Measurements from ENCODE around the gene FAM131C.
"Not testable (repeated sequence)": the region's sequence is repeated elsewhere in the genome, so short reads cannot be mapped to it uniquely, and the experiment has no call there.

The FAM131C gene

DNA sequence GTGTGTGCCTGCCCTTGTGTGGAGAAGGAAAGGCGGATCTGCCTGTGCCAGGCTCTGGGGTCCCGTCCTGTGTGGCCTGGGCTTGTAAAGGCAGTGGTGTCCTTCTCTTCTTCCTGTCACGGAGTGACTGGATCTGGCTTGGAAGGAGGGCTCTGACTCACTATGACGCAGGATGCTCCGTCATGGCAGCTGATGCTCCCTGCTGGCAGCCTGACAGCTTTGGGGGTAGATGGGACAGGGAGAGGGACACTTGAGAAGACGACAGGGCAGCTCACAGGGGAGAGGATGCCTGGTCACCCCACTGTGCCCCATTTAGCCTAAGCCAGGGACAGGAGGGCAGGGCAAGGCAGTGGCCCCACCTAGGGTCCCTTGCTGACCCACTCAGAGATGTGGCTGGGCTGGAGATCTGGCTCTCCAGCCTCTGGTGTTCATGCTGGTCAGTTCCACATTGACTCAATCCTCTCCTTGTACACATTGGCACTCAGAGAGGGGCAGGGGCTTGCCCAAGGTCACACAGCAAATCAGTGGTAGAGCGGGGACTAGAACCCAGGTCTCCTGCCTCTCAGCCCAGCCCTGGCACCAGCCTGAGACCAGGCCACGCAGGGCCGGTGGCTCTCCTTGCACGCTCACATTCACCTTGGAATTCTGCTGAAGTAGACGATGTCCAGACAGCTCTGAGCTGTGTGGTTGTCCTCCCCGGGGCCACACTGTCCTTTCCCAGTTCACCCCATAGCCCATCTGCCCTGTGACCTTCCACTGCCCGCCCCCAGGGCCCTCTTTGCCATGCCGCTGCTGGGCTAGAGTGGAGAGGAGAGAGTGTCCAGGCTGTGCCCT is 2.8 kb upstream of the FAM131C start:
- DNase-seq, result no peak

DNA sequence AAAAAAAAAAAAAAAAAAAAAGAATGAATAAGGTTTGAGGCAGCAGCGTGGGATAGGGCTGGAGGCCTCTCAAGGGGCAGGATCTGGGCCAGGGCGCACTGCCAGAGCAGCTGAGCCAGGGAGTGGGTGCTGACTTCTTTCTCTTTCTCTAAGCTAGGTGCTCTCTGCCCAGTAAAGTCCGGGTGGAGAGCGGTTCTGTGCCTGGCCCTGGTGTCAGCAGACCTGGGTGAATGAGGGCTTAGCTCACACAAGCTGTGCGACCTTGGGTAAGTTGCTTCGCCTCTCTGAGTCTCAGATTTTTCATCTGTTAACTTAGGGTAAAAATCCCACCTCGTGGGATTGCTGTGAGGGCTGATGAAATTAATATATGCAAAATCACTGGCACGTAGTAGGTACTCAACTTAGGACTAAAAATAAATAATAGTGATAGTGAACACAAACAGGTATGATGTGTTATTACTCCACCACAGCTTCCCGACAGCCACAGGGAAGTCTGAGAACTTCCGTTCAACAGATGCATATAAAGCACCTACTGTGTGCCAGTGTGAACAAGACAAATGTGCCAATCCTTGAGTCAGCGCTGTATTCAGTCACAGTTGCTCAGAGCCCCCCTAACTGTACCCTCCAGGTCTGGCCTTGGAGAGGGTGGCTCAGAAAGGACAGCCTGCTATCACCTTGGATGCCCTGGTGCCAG is 2.0 kb upstream of the FAM131C start:
- no peak for DNase-seq

DNA sequence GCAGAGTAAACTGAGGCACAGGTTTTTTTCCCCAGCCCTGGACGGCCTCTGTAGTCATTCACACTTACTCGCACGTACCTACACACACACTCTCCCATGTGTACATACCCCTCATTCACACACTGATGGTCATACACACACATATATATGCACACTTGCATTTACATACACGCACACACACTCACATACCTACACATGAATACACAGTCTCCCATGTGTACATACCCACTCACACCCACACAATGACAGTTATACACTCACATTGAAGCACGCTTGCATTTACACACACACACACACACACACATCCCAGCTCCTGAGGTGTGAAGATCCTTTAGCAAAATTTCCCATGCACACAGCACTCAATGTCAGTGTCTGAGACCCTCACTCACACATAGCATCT is 766 bp upstream of the FAM131C start:
- DNase-seq, result no peak

DNA sequence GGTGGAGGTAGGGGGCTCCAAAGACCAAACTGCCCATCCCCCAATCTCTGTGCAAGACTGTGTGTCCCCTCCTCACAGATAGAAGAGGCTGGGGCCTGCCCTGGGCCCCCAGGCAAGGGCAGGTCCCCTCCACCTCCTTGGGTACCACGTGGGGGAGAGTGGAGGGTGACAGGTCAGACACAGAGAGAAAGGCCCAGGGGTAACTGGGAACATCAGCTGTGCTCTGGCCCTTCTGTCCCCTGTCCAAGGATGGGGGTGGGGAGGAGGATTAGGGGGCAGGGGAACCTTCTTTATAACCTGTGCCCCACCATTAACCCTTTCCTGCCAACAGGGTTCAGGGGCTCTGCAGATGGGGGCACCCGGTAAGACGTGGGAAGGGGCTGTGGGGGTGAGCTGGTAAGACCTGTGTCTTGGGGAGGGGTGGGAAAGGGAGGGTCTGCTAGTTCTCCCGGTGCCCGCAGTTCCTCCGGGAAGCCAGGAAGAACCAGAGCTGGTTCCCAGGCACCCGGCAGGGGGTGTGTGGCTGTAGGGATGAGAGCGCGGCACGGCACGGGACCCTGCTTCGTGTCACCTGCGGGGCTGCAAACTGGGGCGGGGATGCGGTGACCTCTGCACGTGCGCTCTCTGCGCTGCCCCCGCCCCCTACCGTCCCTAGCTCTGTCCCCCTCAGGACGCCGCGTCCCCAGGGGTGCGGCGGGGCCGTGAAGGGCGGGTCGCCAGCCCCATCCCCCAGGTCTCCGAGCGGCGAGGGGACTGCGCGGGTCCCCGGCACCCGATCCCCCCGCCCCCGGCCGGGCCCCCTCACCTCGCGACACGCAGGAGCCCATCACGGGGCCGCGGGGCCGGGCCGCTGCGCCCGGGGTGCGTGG is 601 bp downstream of the FAM131C start:
- no peak for DNase-seq

DNA sequence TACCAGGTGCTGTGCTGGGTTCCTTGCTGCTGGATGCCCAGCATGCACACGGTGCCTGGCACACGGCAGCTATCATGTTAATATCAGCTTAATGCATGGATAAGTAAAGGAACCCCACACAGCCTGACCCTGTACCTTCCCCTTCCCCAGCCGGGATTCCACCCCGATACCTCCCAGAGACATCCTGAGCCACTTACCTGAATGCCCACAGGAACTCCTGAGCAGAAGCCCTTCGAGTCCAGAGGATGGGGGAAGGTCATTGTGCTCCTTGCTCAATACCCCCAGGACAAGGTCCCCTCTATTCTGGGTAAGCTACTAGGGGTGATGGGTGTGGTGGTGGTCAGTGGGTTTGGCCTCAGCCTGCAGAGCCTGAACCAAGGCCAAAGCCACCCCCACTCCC is 1.4 kb downstream of the FAM131C start:
- DNase-seq, result no peak

DNA sequence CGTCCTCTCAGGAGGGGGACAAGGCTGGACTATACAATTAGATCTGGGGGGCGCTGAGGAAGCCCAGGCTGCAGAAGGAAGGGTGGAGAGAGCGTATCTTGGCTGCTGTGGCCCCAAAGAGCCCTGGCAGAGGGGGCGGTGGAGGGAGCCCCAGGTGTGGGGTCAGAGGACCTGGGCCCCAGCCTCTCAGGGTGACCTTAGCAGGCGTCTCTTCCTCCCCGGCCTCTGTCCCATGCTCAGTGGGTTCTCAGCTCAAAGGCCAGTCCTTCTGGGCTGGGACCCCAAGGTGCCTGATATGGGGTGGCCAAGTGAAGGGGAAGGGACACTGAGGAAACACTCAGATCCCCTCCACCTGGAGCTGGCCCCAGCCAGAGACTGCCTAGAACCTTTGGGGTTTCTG is 1.8 kb downstream of the FAM131C start:
- no peak for DNase-seq

DNA sequence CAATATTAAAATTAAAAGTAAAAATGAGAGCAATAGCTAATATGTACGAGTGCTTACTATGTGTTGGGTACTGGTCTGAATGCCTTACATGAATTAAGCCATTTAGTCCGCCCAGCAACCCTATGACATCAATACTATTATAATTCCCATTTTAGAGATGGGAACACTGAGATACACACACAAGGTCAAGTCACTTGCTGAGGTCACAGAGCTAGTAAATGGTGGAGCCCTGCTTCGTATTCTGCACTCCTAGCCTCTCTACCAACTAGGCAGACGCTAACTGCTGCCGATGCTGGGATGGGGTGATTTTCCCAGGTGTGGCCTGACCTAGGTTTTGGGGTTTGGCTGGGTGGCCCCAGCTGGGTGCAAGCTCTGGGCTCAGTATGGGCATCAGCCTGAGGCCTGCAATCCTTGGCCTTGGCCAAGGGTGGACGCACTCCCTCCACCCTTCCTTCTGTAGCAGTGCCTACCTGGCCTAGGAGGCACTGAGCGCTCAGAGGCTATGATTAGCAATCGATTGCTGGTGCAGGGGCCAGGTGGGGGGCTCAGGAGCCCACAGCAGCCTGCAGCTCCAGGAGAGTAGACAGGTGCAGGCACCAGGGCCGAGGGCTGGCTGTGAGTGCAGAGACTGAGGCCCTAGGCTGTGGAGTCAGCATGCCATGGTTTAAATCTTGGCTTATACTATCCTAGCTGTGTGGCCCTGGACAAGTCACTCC is 2.7 kb downstream of the FAM131C start:
- DNase-seq, result no peak

DNA sequence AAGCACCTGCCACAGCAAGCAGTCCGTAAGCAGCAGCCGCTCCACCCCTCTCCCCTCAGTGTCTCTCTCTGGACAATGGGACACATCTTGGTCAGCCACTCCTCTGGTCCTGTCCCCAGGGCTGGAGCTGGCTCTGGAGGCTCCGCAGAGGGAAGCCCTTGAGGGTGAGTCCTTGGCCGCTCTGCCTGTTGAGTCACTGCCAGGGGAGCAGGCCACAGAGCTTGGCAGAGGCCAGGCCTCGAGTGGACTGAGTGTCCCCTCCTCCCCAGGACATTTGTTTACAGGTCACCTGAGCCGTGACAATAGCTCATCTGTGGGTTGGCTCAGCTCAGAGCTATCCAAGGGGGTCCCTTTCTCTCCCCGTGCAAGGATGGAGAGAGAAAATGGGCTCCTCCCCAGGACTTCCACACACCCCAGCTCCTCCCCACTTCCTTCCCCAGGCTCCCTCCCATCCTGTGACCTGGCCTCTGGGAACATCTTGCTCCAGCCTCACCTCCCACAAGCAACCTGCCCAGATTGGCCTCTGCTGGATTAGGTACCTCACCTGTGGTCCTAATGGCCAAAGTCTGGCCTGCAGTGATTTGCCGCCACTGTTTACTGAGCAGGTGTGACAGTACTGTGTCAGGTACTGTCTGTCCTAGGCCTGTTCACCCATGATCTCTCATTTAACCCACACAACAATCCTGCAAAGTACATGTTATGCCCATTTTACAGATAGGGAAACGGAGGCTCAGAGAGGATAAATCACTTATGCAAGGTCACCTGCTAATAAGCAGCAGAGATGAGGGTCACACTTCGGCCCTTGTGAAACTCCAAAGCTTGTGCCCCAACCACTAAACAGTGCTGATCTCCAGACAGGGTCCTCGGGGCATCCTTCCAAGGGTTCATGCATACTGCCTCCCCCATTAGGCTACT is 4.8 kb downstream of the FAM131C start:
- DNase-seq, result no peak

DNA sequence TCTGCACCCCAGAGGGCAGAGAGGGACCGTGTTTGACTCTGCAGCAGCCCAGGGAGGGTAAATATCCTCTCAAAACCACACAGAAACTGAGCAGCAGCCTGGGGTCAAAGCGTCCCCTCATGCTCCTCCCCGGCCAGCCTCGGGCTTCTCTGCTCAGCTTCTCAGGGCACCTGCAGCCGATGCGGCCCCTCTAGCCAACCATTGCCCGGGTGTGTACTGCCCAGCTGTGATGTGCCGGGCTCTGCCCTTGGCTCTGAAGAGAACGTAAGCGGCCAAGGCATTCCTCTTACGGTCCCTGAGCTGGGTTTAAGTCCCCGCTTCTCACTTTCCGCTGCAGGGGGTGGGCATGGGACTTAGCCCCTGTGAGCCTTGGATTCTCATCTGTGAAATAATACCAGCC is 5.5 kb downstream of the FAM131C start:
- no peak for DNase-seq

DNA sequence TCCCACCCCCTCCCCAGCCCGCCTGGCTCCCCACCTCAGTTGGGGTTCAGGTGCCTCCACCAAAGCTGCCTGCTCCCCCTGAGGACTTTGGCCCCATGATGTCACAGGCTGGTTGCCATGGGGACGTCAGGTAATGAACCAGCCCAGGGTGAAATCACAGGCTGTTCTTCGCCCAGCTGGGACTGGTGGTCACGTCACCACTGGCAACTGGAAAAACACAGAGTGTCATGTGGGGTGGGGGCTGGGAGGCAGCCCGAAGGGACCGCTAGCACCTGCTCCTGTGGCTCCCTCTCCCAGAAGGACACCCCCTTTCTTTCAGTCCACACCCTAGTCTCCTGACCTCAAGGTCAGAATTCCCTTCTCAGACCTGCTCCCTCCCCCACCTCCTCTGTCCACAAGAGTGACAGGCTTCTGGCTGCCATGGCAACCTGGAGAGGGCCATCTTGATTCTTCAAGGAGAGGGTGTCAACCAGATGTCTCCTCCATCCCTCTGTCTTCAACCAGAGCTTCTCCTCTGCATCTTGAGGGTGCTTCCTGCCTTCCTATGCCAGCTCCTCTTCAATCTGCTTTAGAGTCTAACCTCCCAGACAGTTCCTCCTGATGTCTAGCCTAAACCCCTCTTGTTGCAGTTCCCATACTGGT is 6.2 kb downstream of the FAM131C start:
- no peak for DNase-seq

DNA sequence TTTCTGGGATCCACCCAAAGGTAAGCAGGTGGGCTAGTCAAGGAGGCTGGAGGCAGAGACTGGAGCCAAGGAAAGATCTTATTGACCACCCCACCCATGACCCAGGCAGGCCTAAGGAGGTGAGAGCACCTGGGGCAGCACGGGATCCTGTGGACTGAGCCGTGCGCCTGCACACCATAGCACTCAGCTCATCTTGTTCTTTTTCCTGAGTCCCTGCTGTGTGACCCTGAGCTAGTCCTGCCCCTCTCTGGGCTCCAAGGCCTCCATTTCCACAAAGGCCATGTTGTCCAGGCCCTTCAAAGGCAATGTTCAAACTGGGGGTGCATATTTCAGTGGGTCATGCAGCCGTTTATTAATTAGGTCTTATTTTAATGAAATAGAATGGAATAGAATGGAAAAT is 7.2 kb downstream of the FAM131C start:
- no peak for DNase-seq

DNA sequence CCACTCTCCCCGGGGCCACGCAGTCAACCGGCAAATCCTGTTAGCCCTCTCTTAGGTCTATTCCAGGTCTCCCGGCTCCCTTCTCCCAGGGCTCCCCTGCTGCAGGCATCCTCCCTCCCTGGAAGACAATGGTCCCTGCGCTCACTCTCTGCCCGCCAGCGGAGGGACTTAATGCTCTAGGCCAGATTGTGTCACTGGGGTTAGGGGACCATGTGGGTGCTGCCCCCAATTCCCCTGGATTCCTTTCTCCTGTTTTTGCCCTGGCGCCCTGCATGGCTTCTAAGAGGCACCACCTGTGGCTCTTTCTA is 8.2 kb downstream of the FAM131C start:
- no peak for DNase-seq

DNA sequence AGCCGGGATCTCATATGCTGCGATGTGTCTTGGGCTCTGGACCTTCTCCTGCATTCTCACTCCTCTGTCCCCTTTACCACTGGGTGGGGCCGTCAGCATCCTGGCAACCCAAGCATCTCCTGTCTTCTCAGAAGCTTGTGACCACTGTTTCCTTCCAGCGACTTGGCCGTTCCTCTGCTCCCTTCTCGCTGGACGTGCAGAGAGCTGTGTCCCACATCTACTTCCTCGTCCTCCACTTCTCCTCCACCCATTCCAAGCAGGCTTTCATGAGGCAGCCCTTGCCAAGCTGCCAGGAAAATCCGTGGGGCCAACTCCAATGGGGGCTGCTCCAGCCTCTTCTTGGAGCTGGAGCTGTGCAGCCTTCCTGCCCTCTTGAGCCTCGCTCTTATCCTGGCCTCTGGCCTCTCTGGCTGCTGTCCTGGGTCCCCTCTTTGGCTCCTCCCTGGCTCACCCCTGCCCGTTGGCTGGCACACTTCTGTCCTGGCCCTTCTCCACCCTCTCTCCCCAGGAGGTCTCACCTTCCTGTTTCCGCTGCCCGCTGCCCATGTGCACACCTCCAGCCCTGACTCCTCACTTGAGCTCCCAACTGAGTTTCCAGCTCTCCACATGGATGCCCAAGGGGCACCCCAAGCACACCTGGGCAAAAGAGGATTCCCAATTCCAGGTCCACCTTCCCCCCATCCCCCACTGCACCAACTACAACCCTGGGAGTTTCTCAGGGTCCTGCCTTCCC is 8.7 kb downstream of the FAM131C start:
- DNase-seq, result no peak

DNA sequence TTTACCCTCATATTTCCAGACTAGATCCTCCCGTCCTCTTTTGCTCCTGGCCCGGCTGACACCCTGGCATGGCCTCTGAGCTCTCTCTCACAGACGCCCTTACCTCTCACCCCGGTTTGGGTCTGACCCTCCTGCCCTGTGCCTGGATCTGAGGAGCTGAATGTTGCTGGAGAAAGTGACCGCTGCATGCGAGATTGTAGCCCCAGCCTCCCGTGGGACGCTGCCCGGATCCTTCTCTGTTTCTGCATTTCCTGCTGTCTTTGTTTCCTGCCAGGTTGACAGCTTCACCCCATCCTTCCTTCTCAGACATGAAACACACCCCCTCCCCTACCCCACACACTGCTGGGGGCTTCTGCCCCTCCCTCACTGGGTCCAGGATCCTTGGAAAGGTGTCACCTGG is 9.5 kb downstream of the FAM131C start:
- no peak for DNase-seq

DNA sequence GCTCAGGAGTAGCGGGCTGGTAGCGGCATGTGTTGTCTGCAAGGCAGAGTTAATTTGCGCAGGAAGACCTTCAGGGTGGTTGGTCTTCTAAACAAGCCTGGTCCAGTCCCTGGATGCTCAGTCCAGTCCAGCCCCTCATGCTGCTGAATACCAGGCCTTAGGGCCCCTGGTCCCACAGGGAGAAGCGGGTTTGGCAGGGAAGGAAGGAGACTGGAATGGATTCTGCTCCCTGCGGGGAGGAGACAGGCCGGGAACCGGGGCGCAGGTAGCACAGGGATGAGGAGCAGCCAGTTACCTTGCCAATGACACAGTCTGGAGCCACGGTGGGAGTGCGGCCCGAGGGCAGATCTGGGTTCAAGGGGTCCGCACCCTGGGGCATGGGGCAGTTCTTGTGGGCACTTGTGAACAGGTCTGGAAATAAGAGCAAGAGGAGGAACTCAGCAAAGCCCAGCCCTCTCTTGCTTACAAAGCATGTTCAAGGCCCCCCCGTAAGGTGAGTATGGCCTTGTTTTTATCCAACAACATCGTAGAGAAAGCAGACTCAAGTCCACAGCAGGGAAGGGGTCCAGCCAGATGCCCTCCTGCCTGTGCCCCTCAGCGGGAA is 10.1 kb downstream of the FAM131C start:
- no peak for DNase-seq

DNA sequence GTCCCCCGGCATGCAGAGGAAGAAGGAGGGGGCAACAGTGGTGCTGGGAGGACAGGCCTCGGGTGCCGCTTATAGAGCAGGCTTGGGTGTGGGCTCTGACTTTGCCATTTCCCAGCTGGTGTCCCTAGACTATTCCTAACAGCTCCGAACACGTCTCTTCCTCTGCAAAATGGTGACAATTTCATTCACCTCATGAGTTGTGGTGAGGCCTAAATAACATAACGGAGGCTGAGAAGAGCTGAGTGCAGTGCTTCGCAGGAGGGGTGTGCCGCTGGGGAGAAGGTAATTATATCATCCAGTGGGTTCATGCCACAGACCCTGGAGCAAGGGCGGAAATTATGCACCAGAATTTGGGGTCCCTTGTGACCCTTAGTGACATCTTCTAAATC is 10.8 kb downstream of the FAM131C start:
- not testable (repeated sequence) for DNase-seq

DNA sequence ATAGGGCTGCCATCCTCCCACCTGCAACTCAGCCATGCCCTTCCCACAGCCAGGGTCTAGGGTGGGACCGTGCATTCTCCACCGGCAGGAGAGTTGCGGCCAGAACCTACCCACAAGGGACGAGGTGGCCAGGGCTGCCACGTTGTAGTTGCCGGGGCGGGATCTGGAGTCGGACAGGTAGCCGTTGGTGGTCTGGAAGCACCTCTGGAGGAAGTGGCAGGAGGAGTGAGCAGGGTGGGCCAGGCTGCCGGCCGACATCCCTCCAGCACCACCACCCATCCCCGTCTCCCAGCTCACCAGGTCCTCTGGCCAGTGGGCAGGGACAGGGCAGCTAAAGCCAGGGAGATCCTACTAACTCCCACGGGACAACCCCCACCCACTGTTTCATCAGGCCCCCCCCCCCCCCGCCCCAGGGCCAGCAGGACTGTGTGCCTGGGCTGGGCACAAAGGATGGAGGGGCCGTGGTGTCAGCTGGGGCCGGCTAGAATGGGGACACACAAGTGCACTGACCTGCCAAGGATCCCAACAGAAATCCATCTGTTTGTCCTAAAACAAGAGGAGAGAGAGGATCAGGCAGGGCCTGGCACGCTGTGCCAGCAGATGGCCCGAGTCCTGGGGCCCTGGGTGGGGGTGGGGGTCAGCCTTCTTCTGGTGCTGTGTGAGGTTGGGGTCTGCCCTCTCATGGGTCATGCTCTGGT is 11.3 kb downstream of the FAM131C start:
- not testable (repeated sequence) for DNase-seq

DNA sequence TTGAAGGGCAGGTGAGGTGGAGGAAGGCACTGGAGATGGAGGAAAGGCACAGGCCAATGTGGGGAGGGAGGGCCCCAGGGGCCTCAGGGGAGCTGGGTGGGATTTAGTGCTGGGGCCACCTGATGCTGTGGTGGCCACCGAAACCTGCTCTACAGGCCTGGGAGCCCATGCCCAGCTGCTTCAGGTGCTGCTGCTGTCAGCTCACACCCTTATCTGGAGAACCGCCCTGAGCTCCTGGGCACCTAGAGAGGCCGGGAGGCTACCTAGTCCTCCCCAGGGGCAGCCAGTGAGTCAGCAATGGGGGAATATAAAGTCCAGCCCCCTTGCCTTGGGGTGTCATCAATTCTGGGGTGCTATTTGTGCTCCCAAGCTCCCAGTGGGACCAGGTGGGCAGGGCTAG is 12.2 kb downstream of the FAM131C start:
- DNase-seq, result no peak

DNA sequence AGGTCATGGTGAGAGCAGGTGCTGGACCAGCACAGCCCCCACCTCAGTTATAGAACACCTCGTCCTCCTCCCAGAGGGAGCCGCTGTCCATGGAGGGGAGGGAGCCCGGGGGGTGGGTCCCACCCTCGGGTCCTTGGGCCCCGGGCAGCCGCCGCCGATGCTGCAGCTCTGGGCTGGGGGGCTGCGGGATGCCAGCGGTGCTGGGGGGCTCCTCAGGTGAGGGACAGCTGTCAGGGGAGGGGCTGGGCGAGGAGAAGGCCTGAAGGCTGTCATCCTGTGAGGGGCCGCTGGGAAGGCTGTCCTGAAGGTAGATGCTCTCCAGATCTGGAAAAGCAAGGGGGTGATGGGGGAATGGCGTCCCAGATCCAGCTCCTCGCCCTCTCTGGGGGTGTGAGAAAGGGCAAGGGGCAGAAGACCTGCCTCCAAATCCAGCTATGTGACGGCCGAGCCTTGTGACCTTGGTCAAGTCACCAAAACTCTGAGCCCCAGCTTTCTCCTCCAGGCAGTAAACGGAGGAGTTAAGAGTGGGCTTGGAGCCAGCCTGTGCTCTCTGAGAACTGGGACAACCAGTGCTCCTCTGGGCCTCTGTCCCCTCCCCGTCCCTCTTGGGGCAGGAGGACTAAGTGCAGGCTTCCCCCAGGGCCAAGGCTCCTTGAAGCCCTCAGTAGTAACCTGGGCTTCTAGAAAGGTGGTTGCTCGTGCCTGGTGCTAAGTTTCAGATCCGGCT is 14.9 kb downstream of the FAM131C start:
- DNase-seq, result not testable (repeated sequence)
